DND-41 (cell line): Measurements from ENCODE around the gene NPS.

ENCODE experiments used
- ATAC-seq: fragments of 200-7000 bp; cut with Tn5 transposase; 3 replicates; pipeline ENCODE4 v1.9.1; 2021; ENCODE audit warnings: low read depth; ENCODE audit not compliant: insufficient read depth
- DNase-seq: peaks from one replicate; pipeline ENCODE4 v3.0.0-alpha.2; 2020
- H2AFZ ChIP-seq: 2 replicates; pipeline ENCODE4 v1.6.0; 2012; ENCODE audit warnings: low read depth, low read length
- H3K27ac ChIP-seq: 2 replicates; pipeline ENCODE4 v1.5.1; 2012; ENCODE audit warnings: low read length, inconsistent platforms
- H3K27me3 ChIP-seq: fragments of 200-600 bp; sonication (generic); 2 replicates; pipeline ENCODE4 v1.6.0; 2012; ENCODE audit warnings: low read length, mild to moderate bottlenecking, inconsistent platforms; ENCODE audit not compliant: insufficient read depth, poor library complexity
- H3K36me3 ChIP-seq: 2 replicates; pipeline ENCODE4 v1.5.1; 2012; ENCODE audit warnings: low read length, inconsistent platforms; ENCODE audit not compliant: insufficient read depth
- H3K4me1 ChIP-seq: 2 replicates; pipeline ENCODE4 v1.5.1; 2012; ENCODE audit warnings: mild to moderate bottlenecking, low read length; ENCODE audit not compliant: insufficient read depth
- H3K4me2 ChIP-seq: 2 replicates; pipeline ENCODE4 v1.6.0; 2012; ENCODE audit warnings: mild to moderate bottlenecking, moderate library complexity, low read length, inconsistent platforms; ENCODE audit not compliant: insufficient read depth
- H3K4me3 ChIP-seq, 2 experiments: fragments of 200-600 bp in 1 of 2; shearing (Covaris generic) in 1 of 2; 2 replicates each; pipeline ENCODE4 v1.5.1; 2012 to 2016; ENCODE audit warnings: inconsistent platforms in 2 of 2, low read length in 2 of 2, mild to moderate bottlenecking in 2 of 2, low read depth in 1 of 2, moderate library complexity in 1 of 2
- H3K79me2 ChIP-seq: 2 replicates; pipeline ENCODE4 v1.6.0; 2012; ENCODE audit warnings: low read length, inconsistent platforms; ENCODE audit not compliant: insufficient read depth
- H3K9ac ChIP-seq: 2 replicates; pipeline ENCODE4 v1.6.0; 2012; ENCODE audit warnings: low read depth, mild to moderate bottlenecking, inconsistent platforms, low read length, moderate library complexity
- H3K9me3 ChIP-seq: 2 replicates; pipeline ENCODE4 v1.5.1; 2012; ENCODE audit warnings: low read length, moderate library complexity, mild to moderate bottlenecking, inconsistent platforms; ENCODE audit not compliant: insufficient read depth, severe bottlenecking
- H4K20me1 ChIP-seq: 2 replicates; pipeline ENCODE4 v1.6.0; 2012; ENCODE audit warnings: low read length; ENCODE audit not compliant: insufficient read depth
- EZH2 ChIP-seq: IDR thresholded peaks from 3 replicates; pipeline ENCODE4 v1.6.1; 2012; ENCODE audit warnings: borderline replicate concordance, low read depth, mild to moderate bottlenecking, moderate library complexity, low read length, inconsistent platforms; ENCODE audit not compliant: severe bottlenecking
- TF ChIP-seq, protein P1 (sequence below): IDR thresholded peaks from 2 replicates; pipeline ENCODE4 v1.5.1; 2012; ENCODE audit warnings: borderline replicate concordance, low read length, moderate library complexity, mild to moderate bottlenecking; ENCODE audit not compliant: poor library complexity, severe bottlenecking; ENCODE audit errors: extremely low read depth

NPS gene

DNA sequence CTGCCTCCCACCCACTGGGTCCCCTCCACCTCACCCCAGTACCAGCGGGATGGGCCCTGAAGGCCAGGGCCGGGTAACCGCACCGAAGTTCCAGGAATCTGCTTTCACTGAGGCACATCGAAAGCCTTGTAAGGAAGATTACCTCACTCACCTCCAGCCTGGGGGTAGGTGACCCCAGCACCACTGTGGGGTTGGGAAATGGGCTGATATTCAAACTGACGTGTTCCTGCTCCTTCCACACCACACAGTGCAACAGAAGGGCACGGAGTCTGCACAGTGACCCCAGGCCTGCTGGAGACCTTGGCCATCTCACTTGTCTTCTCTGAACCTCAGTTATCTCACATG is 29.8 kb downstream of the NPS start:
- no peaks in the 10 kb centered on the region for H3K79me2 ChIP-seq
- H3K9me3 ChIP-seq: no peaks in the 10 kb centered on the region
- H4K20me1 ChIP-seq: no peaks in the 10 kb centered on the region
- H3K9ac ChIP-seq: no peak overlapping the region
- H3K4me3 ChIP-seq: no peak overlapping the region
- H2AFZ ChIP-seq: no peak overlapping the region
- H3K36me3 ChIP-seq: no peaks in the 10 kb centered on the region
- no peaks in the 10 kb centered on the region for H3K4me1 ChIP-seq
- H3K27ac ChIP-seq: no peak overlapping the region
- ATAC-seq (no peak), DNase-seq (no peak)
- H3K27me3 ChIP-seq: no peaks in the 10 kb centered on the region
- no peak for TF ChIP-seq EZH2
- TF ChIP-seq, protein P1, sequence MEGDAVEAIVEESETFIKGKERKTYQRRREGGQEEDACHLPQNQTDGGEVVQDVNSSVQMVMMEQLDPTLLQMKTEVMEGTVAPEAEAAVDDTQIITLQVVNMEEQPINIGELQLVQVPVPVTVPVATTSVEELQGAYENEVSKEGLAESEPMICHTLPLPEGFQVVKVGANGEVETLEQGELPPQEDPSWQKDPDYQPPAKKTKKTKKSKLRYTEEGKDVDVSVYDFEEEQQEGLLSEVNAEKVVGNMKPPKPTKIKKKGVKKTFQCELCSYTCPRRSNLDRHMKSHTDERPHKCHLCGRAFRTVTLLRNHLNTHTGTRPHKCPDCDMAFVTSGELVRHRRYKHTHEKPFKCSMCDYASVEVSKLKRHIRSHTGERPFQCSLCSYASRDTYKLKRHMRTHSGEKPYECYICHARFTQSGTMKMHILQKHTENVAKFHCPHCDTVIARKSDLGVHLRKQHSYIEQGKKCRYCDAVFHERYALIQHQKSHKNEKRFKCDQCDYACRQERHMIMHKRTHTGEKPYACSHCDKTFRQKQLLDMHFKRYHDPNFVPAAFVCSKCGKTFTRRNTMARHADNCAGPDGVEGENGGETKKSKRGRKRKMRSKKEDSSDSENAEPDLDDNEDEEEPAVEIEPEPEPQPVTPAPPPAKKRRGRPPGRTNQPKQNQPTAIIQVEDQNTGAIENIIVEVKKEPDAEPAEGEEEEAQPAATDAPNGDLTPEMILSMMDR: no peak
- H3K4me2 ChIP-seq: no peak overlapping the region

DNA sequence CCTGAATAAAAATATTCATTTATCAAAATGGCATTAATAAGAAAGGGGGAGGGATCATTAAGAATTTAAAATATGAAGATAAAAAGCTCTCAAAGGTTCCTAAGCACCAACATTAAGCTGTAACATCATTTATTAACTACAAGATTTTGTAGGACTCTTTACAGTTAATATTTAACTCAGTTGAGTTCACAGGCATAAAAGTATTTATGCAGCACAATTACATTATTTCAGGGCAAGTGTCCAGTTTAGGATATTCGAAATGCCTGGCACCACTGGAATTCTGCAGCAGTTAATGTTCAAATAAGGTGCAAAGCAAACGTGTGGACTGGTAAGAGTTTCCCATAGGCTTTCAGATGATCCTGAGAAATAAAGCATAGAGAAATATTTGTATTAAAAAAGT is 30.5 kb downstream of the NPS start:
- Histone ChIP-seq H3K27ac (no peak overlapping the region), H3K36me3 (no peaks in the 10 kb centered on the region), H3K4me3 (no peak overlapping the region), H2AFZ (no peak overlapping the region), H3K9ac (no peak overlapping the region), H3K9me3 (no peaks in the 10 kb centered on the region), H3K4me2 (no peak overlapping the region), H3K79me2 (no peaks in the 10 kb centered on the region), H3K27me3 (no peaks in the 10 kb centered on the region), H4K20me1 (no peaks in the 10 kb centered on the region), H3K4me1 (no peaks in the 10 kb centered on the region)
- DNase-seq (no peak), ATAC-seq (no peak)
- no peak for TF ChIP-seq EZH2
- TF ChIP-seq, protein P1: no peak

DNA sequence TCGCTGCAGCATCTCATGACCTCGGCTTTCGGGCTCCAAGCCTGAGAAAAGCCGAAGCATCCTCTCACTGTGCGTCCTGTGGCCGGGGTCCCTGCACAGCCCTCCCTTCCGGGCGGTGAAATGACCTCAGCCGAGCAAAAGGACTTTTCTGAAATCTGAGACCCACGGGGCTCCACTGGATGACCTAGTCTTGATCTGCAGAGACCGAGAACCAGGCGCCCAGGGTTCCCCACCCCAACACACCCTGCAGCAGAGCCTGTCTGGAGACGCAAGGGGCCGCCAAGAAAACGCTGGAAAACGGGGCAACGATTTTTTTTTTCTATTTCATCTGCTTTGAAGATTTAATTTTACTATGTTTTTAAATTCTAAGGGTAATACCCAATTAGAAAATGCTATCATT is 31.7 kb downstream of the NPS start:
- Histone ChIP-seq H3K36me3 (no peaks in the 10 kb centered on the region), H3K27me3 (no peaks in the 10 kb centered on the region), H3K27ac (no peak overlapping the region), H3K4me3 (no peak overlapping the region), H4K20me1 (no peaks in the 10 kb centered on the region), H3K9ac (no peak overlapping the region), H3K9me3 (no peaks in the 10 kb centered on the region), H3K4me1 (no peaks in the 10 kb centered on the region), H2AFZ (no peak overlapping the region), H3K79me2 (no peaks in the 10 kb centered on the region), H3K4me2 (no peak overlapping the region)
- ATAC-seq: no peak
- DNase-seq: no peak
- TF ChIP-seq EZH2: no peak
- TF ChIP-seq, protein P1: no peak

DNA sequence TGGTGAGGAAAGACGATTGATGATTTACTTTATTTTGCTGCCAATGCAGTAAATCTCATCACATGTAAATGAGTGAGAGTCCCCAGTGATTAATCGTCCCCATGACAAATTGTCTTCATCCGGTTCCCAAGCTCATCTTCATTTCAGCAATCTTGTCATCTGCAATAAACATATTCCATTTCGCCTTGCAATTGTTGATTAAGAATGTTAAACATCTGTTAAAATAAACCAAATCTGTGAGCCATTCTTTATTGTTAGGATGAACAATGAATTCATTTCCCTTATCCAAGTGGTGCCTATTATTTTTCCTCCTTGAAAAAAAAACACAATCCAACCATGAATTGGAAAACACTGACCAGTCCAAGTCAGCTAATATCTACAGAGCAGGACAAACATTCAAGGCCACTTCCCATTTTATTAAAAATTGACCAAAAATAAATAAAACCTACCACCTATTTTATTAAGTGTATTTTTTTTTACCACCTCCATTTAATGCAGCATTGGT is 36.5 kb downstream of the NPS start:
- Histone ChIP-seq H3K4me3 (no peak overlapping the region), H3K27me3 (no peaks in the 10 kb centered on the region), H3K36me3 (no peaks in the 10 kb centered on the region), H2AFZ (no peak overlapping the region), H3K4me2 (no peak overlapping the region), H3K9me3 (peaks cover 6% of the 10 kb centered on the region), H3K4me1 (no peaks in the 10 kb centered on the region), H4K20me1 (no peaks in the 10 kb centered on the region), H3K9ac (no peak overlapping the region), H3K79me2 (no peaks in the 10 kb centered on the region), H3K27ac (no peak overlapping the region)
- TF ChIP-seq, protein P1: no peak
- TF ChIP-seq EZH2: no peak
- no peak for DNase-seq
- no peak for ATAC-seq
